HG03342 (cell line): ENCODE data around the gene ANKHD1.
"Not testable (repeated sequence)": the region's sequence is repeated elsewhere in the genome, so short reads cannot be mapped to it uniquely, and the experiment has no call there.

Experiments used
- ATAC-seq: cut with Tn5 transposase; IDR thresholded peaks from one replicate; pipeline ENCODE4 v1.9.1; 2021; ENCODE audit warnings: mild to moderate bottlenecking, moderate library complexity; ENCODE audit not compliant: unreplicated experiment

The ANKHD1 gene

GRCh38 chr5:140421375-140421774 lies 19.7 kb downstream of the ANKHD1 start:
- not testable (repeated sequence) for ATAC-seq

GRCh38 chr5:140423609-140424008 lies 22.0 kb downstream of the ANKHD1 start:
- ATAC-seq = no peak

- ATAC-seq = no peak
Measured at GRCh38 chr5:140424135-140424534, 22.5 kb downstream of the ANKHD1 start.

GRCh38 chr5:140427726-140428125 lies 26.1 kb downstream of the ANKHD1 start:
- not testable (repeated sequence) for ATAC-seq

GRCh38 chr5:140429724-140430123 lies 28.1 kb downstream of the ANKHD1 start:
- no peak for ATAC-seq

GRCh38 chr5:140432212-140432611 lies 30.6 kb downstream of the ANKHD1 start:
- ATAC-seq = no peak

GRCh38 chr5:140432916-140433315 lies 31.3 kb downstream of the ANKHD1 start:
- no peak for ATAC-seq

GRCh38 chr5:140457368-140457767 lies 55.7 kb downstream of the ANKHD1 start:
- ATAC-seq = not testable (repeated sequence)

GRCh38 chr5:140466981-140467742 lies 65.5 kb downstream of the ANKHD1 start:
- ATAC-seq = no peak

GRCh38 chr5:140468188-140468587 lies 66.6 kb downstream of the ANKHD1 start:
- ATAC-seq = no peak

- no peak for ATAC-seq
Measured at GRCh38 chr5:140469259-140469658, 67.6 kb downstream of the ANKHD1 start.

- ATAC-seq = no peak
Measured at GRCh38 chr5:140480310-140481014, 78.8 kb downstream of the ANKHD1 start.

GRCh38 chr5:140481758-140482157 lies 80.1 kb downstream of the ANKHD1 start:
- no peak for ATAC-seq

GRCh38 chr5:140483055-140483454 lies 81.4 kb downstream of the ANKHD1 start:
- no peak for ATAC-seq

- not testable (repeated sequence) for ATAC-seq
Measured at GRCh38 chr5:140488141-140488540, 86.5 kb downstream of the ANKHD1 start.

GRCh38 chr5:140488914-140489313 lies 87.3 kb downstream of the ANKHD1 start:
- ATAC-seq = no peak

- ATAC-seq = no peak
Measured at GRCh38 chr5:140497897-140498296, 96.3 kb downstream of the ANKHD1 start.

GRCh38 chr5:140498591-140498990 lies 97.0 kb downstream of the ANKHD1 start:
- ATAC-seq = no peak

GRCh38 chr5:140502834-140503233 lies 101.2 kb downstream of the ANKHD1 start:
- ATAC-seq = no peak

- no peak for ATAC-seq
Measured at GRCh38 chr5:140509898-140510297, 108.3 kb downstream of the ANKHD1 start.

GRCh38 chr5:140513124-140513523 lies 111.5 kb downstream of the ANKHD1 start:
- no peak for ATAC-seq

- no peak for ATAC-seq
Measured at GRCh38 chr5:140524003-140524402, 122.4 kb downstream of the ANKHD1 start.
